A673 (cell line): ENCODE results near the gene IPPK.

Source experiments
- CTCF ChIP-seq: fragments of 300-800, 200-600 bp; sonication (generic); conservative IDR thresholded peaks from 2 replicates; pipeline ENCODE4 v1.5.1; 2017; ENCODE audit warnings: low read depth, mild to moderate bottlenecking, antibody characterized with exemption, low read length, moderate library complexity, mixed read lengths
- EZH2 ChIP-seq: fragments of 200-600 bp; sonication (generic); IDR thresholded peaks from 2 replicates; pipeline ENCODE4 v1.6.1; 2017; ENCODE audit warnings: borderline replicate concordance, low read depth, mild to moderate bottlenecking, mixed read lengths, antibody characterized with exemption, low read length; ENCODE audit not compliant: poor library complexity, severe bottlenecking

GRCh38 chr9:92661127-92661526 is 8.8 kb downstream of the IPPK start:
- TF ChIP-seq CTCF (no peak), EZH2 (no peak)
